GM12872 (cell line): ENCODE results near the gene CDH6.

Experiments
- CTCF ChIP-seq: IDR thresholded peaks from 3 replicates; pipeline ENCODE4 v1.5.1; 2011; ENCODE audit warnings: low read depth, mild to moderate bottlenecking, low read length, moderate library complexity; ENCODE audit not compliant: insufficient read depth

The CDH6 gene

GRCh38 chr5:31322946-31323345, 129.5 kb downstream of the CDH6 start:
- no peak for TF ChIP-seq CTCF

GRCh38 chr5:31324842-31325241, 131.4 kb downstream of the CDH6 start:
- TF ChIP-seq CTCF, result no peak

DNA sequence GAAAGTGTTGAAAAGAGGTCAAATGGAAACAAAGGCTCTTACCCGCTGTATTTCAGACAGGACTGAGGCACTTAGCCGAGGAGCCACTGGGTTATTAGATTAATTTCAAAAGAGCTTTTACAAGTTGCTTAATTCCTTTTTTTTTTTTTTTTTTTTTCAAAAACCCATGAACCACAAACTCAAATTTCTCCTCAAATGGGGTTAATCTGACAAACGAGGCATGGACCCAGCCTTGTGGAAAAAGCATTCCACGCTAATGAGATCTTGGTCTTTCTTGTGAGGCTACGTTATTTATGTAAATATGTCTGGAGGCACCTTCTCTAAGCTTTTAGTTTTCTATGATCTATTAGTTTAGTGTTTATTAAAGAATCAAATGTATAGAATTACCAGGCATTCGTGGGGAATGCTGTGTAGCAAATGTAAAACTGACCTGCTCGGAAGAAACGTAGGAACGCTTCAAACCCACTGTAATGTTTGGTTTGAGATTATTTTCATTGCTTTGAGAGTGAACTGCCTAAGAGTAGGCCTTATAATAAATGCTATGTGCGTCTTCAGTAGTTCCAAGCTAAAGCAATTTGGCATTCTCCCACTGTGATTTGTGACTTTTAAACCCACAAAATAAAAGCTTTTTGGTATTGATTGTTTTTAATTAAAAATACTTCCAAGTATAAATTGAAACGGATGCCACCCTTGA, 134.7 kb downstream of the CDH6 start:
- no peak for TF ChIP-seq CTCF

GRCh38 chr5:31329715-31330114, 136.2 kb downstream of the CDH6 start:
- TF ChIP-seq CTCF, result no peak

DNA sequence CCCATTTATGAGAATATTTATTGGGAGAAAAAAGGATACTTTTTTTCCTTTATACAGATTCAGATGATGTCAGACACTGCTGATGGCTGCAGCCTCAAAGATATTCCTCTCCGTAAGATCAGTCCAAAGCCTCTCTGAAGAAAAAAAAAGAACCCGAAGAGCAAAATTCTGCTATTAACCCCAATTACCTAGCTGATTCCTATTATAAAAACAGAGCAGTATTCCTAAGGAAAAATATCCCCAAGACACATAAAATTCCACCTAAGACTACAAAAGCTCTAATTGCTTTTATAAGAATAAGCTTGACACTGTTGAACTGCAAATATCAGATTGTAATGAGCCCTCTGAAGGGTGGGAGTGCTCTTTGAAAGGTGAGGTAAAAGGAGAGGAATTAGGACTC, 138.7 kb downstream of the CDH6 start:
- TF ChIP-seq CTCF, result no peak

DNA sequence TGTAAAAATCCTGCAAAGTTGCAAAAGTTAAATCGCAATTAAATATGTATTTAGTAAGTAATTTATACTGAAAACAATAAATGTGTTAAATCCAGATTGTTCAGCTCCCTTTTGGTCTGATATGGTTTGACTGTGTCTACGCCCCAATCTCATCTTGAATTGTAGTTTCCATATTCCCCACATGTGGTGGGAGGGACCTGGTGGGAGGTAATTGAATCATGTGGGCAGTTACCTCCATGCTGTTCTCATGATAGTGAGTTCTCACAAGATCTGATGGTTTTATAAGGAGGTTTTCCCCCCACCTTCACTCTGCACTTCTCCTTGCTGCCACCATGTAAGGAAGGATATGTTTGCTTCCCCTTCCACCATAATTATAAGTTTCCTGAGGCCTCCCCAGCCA, 140.0 kb downstream of the CDH6 start:
- TF ChIP-seq CTCF, result no peak

GRCh38 chr5:31334061-31334860, 140.8 kb downstream of the CDH6 start:
- TF ChIP-seq CTCF, result no peak
